HFF-Myc (cell line): ENCODE results near the gene DDX6.
"Not testable (repeated sequence)": the region's sequence is repeated elsewhere in the genome, so short reads cannot be mapped to it uniquely, and the experiment has no call there.

Experiments
- DNase-seq: peaks from one replicate; pipeline ENCODE4 v3.0.0-alpha.2; 2011; ENCODE audit warnings: low read depth; ENCODE audit errors: extremely low read depth
- H3K4me3 ChIP-seq: replicated peaks from 2 replicates; pipeline ENCODE4 v1.5.1; 2011; ENCODE audit warnings: low read depth, mild to moderate bottlenecking, control low read depth, low read length
- TF ChIP-seq, protein P1 (sequence below): IDR thresholded peaks from 2 replicates; pipeline ENCODE4 v1.5.1; 2012; ENCODE audit warnings: mild to moderate bottlenecking, low read depth, low read length, control low read depth; ENCODE audit errors: missing control alignments

The DDX6 gene

DNA sequence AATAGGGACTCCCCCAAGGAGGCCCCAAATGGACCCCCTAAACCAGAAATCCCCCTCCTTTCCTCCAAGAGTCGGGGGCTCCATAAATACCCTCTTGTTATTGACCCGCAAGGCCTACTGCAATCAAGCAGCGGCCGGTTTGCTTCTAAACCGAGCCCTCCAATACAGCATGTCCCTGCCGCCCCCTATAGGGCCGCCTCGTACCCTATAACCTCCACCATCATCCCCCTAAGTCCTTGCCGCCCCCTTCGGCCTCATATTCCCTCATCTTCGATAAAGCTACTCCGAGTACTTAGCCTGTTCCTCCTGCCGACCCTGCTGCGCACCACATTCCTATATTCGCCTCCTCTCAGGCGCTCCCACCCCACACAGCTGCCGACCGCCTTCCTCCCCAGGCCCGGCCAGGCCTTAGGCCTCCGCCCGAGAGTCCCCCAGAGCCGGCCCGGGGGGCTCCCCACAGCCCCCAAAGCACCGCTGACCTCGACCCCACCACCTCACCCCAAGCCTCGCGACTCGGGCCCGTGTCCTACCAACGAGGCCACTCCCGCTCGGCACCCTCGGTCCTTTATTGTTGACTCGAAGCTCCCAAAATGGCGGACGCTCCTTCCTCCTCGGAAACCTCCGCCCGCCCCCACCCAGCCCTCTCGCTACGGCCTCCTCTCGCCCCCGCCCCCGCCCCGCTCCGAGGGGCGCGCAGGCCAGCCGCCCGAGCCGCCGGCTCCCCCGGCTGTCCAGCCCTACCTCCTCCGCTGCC, 430 bp downstream of the DDX6 start:
- peak overlapping the region; percentile 83 for H3K4me3 ChIP-seq
- TF ChIP-seq, protein P1, sequence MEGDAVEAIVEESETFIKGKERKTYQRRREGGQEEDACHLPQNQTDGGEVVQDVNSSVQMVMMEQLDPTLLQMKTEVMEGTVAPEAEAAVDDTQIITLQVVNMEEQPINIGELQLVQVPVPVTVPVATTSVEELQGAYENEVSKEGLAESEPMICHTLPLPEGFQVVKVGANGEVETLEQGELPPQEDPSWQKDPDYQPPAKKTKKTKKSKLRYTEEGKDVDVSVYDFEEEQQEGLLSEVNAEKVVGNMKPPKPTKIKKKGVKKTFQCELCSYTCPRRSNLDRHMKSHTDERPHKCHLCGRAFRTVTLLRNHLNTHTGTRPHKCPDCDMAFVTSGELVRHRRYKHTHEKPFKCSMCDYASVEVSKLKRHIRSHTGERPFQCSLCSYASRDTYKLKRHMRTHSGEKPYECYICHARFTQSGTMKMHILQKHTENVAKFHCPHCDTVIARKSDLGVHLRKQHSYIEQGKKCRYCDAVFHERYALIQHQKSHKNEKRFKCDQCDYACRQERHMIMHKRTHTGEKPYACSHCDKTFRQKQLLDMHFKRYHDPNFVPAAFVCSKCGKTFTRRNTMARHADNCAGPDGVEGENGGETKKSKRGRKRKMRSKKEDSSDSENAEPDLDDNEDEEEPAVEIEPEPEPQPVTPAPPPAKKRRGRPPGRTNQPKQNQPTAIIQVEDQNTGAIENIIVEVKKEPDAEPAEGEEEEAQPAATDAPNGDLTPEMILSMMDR: peak; percentile 58
- DNase-seq: no peak

DNA sequence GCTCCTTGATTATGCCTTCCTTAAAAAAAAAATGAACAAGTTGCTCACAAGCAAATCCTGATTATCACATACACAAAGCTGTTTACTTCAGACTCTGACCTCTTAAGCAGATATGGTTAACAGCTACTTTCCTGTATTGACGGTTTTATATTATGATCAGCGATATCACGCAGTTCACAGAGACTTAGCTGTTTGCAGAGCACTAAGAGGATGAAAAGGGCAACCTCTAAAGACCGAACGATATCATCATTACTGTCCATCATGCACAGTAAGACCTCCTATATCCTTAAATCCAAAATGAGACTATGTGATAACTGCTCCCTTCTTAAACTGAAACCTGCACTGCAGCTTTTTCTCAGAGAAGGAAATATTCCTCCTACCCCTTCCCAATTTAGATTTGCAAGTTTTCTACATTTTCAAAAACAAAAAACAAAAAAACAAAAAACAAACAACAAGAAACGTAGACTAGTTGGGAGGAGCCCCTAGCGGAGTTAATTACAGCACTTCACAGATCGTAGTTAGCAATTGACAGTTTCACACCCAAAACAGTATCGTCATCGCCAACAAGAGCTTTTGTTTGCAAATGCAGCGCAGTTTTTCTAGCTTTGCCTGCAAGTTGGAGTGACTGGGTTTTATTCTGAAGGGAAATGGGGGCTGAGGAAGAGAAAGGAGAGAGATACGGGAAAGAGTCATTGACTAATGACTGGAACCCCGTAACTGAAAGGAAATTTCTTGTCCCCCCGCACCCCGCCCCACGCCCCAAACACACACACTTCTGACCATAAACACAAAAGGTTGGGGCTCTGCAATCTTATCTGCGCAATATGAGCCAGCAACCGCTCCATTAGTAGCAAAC, 1.2 kb downstream of the DDX6 start:
- no peak for DNase-seq
- peak overlapping the region; percentile 83 for H3K4me3 ChIP-seq

DNA sequence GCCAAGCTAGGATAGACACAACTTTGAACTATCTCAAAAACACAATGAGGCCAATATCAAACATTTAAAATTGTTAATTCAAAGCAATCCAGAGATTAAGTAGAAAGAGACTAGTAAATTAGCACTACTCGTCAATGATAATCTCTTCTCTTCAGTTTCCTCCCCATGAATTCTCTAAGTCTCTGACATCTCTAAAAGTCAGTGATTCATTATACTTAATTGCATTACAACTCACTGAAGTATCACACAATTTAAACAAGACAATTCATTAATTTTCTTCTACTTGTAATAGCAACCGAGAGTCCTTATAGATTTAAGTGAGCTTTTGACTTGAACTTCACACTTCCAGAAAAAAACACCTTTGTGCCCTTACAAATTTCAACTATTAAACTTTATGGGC, 4.3 kb downstream of the DDX6 start:
- 0 out of 2 replicates have a peak overlapping the region, but pooled peaks have one; percentile 7 for H3K4me3 ChIP-seq
- TF ChIP-seq, protein P1: no peak
- no peak for DNase-seq

More for the DNA sequence above, 1.2 kb downstream of the DDX6 start:
- TF ChIP-seq, protein P1: no peak

DNA sequence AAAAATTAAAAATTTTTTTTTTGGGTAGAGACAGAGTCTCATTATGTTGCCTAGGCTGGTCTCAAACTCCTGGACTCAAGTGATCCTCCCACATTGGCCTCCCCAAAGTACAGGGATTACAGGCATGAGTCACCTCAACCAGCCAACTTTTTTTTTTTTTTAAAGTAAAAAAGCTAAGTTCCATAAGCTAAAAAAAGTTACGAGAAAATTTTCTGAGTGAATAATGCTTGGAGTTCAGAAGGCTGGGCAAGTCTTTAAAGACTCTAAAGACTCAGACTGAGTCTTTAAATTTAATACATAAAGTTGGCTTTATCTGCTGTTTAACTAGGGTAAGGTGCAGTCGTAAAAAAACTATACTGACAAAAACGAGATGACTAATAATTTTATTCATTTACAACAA, 5.6 kb downstream of the DDX6 start:
- DNase-seq: no peak
- H3K4me3 ChIP-seq: no peak overlapping the region
- TF ChIP-seq, protein P1: no peak

DNA sequence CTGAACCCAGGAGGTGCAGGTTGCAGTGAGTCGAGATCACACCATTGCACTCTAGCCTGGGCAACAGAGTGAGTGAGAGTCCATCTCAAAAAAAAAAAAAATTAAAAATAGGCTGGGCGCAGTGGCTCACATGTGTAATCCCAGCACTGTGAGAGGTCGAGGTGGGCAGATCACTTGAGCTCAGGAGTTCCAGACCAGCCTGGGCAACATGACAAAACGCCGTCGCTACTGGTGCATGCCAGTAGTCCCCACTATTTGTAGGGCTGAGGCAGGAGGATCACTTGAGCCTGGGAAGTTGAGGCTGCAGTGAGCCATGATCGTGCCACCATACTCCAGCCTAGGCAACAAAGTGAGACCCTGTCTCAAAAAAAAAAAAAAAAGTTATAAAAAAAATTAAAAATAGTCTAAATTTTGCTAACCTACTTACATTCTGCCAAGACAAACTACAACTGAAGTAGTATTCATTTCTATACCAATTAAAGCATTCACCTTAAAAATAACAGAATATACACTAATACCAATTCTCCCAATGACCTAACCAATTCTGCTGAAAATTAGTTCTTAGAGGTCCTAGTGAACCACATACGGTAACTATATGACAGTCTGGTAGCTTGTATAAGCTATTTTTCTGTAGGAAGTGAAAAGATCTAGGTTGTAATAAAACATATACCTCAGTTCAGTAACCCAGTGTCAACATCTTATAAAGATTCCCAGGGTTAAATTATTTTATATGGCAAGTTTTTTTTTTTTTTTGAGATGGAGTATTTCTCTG, 7.1 kb downstream of the DDX6 start:
- H3K4me3 ChIP-seq: no peak overlapping the region
- TF ChIP-seq, protein P1: no peak
- no peak for DNase-seq

DNA sequence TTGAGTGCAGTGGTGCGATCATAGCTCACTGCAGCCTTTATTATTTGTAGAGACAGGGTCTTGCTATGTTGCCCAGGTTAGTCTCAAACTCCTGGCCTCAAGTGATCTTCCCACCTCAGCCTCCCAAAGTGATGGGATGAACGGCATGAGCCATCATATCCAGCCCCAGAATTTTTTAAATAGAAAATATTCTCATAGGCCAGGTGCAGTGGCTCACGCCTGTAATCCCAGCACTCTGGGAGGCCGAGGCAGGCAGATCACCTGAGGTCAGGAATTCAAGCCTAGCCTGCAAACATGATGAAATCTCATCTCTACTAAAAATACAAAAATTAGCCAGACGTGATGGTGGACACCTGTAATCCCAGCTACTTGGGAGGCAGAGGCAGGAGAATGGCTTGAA, 7.6 kb downstream of the DDX6 start:
- H3K4me3 ChIP-seq, DNase-seq: not testable (repeated sequence)
